Measurements from ENCODE around the gene RAPGEF1.

RAPGEF1 gene

DNA sequence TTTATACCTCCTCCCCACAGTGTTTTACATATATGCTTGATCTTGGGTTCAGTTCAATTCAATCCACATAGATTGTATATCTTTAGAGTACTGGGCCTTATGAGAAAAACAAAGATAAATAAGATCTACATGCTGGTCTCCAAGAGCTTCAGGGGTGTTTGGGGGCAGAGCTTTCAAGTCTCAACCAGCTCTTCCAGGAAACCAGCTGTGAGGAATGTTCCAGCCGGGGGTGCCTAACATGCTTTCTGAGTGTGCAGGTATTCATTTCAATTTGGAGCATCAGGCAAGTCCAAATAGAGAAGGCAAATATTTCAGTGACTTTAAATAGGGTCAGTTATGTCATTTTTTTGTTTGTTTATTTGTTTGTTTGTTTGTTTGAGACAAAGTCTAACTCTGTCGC lies 5.7 kb upstream of the RAPGEF1 start:
- DNase-seq: no peak

DNA sequence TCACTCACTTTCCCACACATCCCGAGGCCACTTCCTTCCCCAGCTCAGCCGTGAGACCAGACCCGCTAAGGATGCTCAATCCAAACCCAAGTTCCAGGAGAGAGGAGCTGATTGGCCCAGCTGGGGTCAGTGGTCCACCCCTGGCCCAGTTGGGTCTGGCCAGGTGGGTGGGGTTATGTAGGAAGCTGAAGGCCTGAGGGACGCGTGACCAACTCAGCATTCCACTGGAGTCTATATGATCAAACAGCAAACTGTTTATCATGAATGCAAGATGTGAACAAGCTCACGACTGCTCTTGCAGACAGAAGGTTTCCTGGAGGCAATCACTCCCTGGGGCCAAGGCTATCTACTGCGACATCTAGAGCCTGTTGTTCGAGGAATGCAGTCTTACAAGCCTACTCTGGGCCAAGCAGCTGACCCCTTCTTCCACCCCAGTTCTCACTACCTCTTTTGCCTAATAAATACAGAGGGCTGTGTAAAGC lies 4.9 kb upstream of the RAPGEF1 start:
- no peak for DNase-seq

DNA sequence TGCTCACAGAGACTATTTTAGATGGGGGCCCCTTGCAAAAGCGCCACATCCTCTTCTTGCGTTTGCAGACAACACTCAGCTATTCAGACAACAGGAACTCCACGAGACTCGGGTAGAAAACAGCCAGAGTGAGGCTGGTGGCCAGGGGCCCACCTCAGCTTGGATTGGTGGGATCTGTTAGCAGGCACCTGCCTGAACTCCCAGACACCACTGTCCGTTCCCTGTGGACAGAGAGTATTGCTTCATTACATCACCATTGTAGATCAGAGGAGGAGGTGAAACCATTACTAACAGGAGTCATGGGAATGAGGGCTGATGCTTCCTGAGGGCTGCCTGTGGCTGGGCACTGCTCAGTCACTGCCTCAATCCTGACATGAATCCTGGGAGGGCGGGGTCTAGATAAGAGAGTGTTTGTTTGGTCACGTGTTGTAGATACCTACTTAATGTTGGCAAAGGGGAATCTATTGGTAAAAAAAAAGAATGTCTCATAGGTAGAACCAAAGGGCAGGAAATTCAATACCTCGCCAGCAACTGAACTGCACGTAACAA lies 4.4 kb upstream of the RAPGEF1 start:
- DNase-seq: no peak

- no peak for DNase-seq
Observed at GRCh38 chr9:131743501-131743900, 3.6 kb upstream of the RAPGEF1 start.

GRCh38 chr9:131743096-131743495 lies 3.2 kb upstream of the RAPGEF1 start:
- no peak for DNase-seq

DNA sequence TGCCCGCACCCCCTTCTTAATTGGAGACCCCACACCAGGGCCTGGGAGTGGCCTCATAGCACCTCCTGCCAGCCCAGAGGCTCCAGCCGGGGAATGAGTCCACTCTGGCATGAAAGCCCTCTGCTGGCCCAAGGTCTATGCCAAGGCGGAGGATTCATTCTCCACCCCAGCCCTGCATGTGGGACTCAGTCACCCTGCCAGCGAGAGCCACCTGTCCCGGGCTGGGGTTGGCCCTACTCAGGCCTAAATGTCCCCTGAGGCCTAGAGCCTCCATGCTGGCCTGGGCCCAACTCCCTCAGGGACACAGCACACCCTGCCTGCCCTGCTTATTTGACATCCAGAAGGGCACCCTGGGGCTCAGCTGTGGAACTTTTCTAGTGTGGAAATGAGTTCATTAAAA lies 1.0 kb upstream of the RAPGEF1 start:
- no peak for DNase-seq

GRCh38 chr9:131739133-131739958 lies 530 bp downstream of the RAPGEF1 start:
- no peak for DNase-seq

- no peak for DNase-seq
Observed at GRCh38 chr9:131738293-131739132, 1.4 kb downstream of the RAPGEF1 start.

GRCh38 chr9:131737426-131737825 lies 2.5 kb downstream of the RAPGEF1 start:
- no peak for DNase-seq

GRCh38 chr9:131736431-131736830 lies 3.4 kb downstream of the RAPGEF1 start:
- DNase-seq: no peak

DNA sequence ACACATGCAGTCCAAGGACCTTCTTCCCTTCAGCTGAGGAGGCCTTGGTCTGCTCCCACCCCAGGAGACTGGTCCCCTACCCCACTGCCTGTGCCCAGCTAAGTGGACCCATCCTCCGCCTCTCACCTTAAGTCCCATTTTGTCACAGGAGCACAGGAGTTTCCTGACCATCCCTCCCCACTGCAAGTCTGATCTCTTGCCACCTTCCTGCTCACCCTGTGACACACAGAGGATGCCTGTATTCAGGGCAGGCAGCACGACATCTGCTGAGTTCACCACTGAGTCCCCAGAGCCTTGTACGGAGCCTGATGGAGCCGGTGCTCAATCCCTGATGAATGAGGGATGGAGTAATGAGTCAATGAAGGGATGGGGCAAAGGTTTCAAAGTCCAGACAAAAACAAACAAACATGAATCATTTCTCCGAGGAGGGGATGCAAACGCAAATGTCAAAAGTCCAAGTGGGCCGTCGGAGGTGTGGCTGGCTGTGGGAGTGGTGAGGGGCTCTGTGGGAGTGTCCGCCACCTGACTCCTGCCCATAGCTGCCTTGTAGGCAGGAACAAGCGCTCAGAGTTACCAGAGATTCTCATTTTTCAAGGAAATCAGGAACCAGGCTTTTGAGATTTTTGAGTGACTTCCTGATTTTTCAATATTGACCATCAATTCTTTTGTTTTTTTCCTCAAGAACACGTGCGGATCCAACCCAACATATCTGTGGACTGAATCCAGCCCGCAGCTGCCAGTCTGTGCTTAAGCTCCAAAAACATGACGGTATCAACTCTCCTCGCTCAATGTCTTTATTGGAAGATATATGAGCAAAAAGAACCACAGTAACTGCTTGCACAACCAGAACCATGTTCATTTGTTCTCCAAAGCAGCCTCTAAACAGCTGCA lies 4.4 kb downstream of the RAPGEF1 start:
- DNase-seq: no peak

GRCh38 chr9:131734781-131735180 lies 5.1 kb downstream of the RAPGEF1 start:
- DNase-seq: no peak

DNA sequence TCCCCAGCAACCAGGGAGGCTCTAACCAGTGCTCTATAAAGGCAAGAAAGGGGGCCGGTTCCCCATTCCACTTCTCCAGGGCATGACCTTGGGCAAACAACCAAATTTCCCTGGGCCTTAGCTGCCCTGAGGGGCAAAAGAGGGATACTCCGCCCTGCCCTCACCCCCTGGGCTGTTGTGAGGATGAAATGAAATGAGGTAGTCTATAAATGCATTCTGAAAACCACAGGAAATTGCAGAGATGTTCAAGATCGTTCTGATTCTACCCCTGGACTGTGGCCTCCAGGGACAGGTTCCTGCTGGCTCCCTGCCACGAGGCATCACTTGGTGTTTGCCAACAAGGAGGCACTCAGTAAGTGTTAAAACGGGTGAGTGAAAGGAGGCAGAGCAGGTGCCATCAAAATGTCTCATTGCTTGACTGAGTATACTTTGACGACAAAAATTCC lies 5.7 kb downstream of the RAPGEF1 start:
- DNase-seq: peak; percentile 60

DNA sequence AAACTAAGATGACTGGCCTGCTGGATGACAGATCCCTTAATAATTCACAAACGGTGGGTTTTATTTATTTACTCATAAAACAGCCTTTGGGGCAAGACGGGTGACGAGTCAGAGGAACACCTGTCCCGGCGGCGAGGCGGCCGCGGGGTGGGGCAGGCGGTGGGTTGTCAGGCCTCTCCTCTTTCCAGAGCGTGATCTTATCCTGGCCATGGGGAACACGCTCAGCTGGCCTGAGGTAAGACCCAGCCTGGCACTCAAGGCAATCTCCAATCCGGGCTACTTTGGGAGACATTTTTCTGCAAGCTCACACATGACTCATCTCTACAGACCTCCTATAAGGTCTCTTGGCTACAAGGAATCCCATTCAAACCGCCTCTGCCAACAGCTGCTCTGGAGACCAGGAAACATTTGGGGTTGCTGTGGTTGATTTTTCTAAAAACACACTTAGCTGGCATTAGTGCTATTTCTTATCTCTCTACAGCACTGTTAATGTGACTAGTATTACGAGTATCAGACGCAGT lies 6.3 kb downstream of the RAPGEF1 start:
- peak; percentile 38 for DNase-seq

DNA sequence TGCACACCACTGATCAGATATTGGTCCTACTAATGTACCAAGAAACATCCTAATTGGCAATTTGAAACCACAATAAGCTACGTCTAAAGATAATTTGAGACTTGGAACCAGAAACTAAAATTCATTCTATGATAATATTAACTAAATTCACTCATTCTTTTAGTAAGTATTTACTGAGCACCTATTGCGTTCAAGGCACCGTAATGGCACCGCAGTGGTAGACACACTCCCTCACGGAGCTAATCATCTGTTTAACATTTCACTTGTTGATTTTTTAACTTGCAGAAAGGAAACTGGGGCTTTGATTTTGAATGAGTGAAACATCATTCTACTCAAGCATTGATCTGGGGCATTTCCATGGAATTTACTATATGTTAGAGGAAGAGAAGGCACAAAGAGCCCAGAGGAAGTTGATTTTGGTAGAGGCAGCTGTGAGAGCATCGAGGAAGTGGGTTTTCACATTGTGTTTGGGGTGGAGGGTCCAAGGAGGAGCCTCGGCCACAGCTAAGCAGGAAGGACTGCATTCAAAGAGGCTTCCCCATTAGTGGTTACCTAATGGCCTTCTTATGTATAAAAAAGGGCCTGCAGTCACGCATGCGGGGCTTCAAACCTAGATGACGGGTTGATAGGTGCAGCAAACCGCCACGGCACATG lies 7.1 kb downstream of the RAPGEF1 start:
- peak; percentile 40 for DNase-seq

- DNase-seq: no peak
Observed at GRCh38 chr9:131732061-131732526, 7.8 kb downstream of the RAPGEF1 start.

- no peak for DNase-seq
Observed at GRCh38 chr9:131731644-131732043, 8.2 kb downstream of the RAPGEF1 start.

GRCh38 chr9:131731237-131731636 lies 8.6 kb downstream of the RAPGEF1 start:
- no peak for DNase-seq

DNA sequence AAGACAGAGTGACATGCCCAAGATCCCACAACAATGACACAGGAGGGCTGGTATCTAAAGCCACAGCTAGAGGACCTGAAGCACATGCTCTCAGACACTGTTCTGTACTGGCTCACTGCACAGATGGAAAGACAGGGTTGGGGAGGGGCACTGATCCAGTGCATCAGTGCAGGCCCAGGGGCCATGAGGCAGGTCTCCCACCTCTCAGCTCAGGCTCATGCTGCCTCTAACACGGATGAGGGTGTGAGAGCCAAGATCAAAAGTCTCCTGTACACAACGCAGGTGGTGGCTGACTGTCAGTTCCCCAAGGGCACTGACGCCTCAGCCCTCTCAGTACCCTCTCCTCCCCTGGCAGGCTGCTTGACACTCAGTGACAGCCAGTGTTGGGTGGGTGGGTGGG lies 10.9 kb downstream of the RAPGEF1 start:
- DNase-seq: peak; percentile 68

DNA sequence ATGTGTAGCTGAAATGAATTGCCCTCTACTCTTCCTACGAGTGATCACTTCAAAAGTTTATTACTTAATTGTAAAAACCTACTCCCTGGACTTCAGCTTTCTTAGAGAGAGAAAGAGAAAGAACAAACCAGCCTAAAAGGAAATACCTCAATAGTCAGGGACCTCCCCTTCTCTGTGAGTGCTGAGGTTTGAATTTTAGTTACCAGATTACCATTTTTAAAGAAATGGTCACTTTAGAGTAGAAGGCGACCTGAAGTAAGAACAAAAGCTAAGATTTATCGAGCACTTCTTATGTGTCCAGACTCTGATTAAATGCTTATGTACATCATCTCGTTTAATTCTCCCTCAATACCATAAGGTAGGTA lies 11.3 kb downstream of the RAPGEF1 start:
- DNase-seq: no peak

DNA sequence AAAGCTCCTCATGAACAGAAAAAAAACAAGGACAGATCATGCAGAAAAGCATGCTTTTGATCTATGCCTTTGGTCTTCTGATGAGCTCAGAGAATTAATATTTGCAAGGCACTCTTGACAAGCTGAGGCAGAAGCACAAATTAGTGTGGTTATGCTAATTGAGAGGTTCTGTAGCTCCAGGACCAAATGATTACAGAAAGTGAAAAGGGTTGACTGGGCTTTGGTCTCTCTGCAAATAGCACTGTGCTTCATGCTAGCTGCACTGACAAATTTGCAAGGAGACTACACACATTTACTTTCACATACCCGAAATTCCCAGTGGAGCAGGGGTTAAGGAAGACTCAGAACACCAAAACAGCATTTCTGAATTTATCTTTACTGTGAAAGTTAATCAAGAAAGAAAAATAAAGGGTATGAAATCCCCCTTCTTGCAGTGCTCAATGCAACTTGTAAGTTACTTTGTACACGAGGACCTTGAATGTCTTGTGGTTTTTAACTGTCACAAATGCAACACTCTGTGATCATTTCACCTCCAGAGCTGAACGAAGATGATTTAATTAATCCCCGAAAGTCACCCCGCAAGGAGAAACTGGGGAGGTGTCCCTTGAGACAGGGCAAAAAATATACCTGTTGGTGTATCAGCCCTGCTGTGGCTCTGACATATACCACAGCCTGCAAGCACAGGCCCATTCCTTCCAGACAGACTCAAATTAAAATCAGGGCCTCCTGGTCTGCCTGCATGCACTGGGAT lies 11.9 kb downstream of the RAPGEF1 start:
- no peak for DNase-seq

All from effector CD4-positive, alpha-beta T cell (primary cell).